GM21447 (cell line): ENCODE results near the gene ATP7B.

Experiments used
- ATAC-seq: cut with Tn5 transposase; IDR thresholded peaks from one replicate; pipeline ENCODE4 v1.9.1; 2021; ENCODE audit not compliant: unreplicated experiment

ATP7B gene

DNA sequence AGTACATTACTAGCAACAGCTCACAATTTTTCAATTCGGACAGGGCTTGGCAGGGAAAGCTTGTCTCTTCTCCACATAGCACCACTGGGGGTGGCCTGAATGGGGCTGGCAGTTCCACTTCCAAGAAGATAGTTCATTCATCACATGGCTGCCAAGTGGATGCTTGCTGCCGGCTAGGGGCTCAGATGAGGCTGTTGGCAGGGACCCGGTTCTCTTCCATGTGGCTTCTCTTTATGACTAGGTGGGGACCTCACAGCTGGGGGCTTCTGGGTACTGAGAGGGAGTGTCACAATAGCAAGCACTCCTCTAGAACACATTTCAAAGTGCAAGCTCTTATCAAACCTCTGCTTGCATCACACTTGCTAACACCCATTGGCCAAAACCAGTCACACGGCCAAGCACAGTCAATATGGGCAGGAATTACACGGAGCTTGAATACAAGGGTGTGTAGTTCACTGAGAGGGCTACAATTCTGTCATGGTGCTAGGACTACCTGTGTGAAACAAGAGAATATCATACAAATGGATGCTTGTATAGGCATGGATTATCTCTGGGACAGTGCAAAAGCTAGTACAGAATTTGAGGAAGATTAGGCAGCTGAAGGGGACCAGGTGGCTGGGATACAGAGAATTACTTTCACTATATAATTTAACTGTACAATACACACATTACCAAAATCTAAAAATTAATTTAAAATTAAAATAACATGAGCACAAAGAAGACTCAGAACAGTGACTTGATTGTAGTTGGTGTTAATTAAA lies 32.3 kb downstream of the ATP7B start:
- ATAC-seq, result no peak

DNA sequence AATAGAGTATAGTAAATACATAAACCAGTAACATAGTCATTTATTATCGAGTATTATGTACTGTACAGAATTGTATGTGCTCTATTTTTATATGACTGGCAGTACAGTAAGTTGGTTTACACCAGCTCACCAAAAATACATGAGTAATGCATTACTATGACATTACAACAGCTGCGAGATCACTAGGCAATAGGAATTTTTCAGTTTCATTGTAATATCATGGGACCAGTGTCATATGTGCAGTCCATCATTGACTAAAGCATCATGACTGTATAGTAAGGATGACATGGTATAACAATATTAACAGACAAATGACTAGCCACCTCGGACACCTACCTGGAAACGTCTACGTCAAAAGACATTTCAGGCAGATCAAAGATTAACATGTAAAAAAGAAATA lies 33.6 kb downstream of the ATP7B start:
- no peak for ATAC-seq

DNA sequence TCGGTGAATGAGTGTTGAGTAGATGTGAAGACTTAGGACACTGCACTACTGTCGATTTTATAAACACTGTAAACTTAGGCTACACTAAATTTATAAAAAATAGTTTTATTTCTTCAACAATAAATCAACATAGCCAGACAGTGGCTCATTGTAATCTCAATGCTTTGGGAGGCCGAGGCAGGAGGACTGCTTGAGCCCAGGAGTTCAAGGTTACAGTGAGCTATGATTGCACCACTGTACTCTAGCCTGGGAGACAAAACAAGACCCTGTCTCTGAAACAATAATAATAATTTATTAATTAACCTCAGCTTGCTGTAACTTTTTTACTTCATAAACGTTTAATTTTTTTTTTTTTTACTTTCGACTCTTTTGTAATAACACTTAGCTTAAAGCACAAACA lies 34.4 kb downstream of the ATP7B start:
- ATAC-seq, result no peak

GRCh38 chr13:51976423-51976822 lies 34.8 kb downstream of the ATP7B start:
- ATAC-seq, result no peak

GRCh38 chr13:51974482-51974881 lies 36.8 kb downstream of the ATP7B start:
- ATAC-seq, result no peak

GRCh38 chr13:51971520-51972426 lies 39.5 kb downstream of the ATP7B start:
- no peak for ATAC-seq

- ATAC-seq, result no peak
Observed at GRCh38 chr13:51970349-51970748, 40.9 kb downstream of the ATP7B start.

DNA sequence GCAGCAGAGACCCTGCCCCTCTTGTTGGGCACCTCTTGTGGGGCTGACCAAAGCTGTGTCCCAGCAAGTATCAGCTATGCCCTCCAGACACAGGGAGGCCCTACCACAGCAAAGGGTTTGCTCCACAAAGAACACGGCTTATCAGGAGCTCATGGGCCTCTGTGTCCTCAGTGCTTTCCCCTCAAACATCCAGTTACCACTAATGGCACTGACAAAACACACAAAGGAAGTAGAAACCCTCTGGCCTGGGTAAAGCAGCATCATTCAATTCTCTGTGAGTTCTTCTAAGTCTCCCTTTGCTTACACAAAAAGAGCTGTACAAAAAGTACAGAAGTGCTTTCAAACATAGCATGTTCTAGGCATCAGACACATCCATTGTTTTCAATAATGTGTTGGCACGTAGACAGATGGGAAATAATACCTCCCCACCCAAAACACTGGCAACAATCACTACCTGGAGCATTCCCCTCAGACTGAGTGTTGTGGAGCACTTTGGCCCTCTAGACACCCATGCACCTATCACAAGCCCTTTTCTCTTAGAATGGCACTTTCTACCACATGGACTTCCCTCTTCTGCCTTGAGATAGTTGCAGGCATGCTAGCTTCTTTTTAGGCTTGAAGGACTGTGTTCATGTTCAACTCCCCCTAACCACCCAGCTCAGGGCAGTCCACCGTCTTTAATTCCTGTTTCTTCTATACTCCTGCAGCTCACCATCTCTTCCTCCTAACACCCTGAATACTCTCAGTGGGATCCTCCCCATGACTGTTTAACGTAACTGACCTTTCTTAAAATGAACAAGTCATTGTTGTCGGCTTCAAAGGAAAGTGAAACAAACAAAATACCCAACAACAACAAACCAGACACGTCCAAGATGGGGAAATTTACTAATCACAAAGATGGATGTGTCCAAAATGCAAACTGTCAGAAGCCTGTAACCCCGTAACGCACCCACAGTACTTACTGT lies 43.5 kb downstream of the ATP7B start:
- ATAC-seq, result no peak

DNA sequence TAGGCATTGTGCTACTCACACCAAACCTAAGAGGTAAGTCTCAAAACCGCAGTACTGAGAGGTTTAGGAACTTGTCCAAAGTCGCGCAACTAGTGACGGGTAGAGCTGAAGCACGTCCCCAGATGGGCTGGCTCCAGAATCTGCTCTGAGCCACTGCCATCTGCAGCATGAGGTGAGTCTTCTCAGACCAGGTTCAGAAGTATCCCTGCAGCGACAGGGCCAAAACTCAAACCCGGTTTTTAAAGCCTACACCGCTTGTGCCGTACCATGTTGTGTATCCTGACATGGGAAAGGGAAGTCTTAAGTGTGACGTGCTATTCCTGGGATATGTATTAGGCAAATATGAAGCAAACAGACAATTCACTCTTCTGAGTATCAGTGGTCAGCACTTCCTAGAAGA lies 45.1 kb downstream of the ATP7B start:
- ATAC-seq, result no peak

- no peak for ATAC-seq
Observed at GRCh38 chr13:51961493-51962403, 49.5 kb downstream of the ATP7B start.

DNA sequence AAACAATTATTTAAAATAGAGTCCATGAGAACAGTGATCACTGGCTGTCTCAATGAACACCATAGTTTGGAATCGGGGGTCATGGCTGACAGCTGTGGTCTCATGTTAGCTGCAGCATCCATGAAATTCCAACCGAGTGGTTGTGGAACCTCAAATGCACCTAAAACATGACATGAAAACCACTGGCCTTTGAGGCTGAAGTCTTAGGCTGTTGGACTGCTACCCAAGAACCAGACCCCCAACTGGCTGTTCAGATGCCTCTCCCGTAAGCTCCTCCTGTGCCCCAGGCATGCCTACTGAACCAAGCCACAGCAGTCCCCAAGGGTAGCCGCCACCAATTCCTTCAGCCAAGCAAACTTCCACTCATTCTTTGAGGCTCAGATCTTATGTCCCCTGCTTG lies 50.5 kb downstream of the ATP7B start:
- ATAC-seq, result no peak

- ATAC-seq, result peak; percentile 89
Observed at GRCh38 chr13:51959773-51960172, 51.5 kb downstream of the ATP7B start.

GRCh38 chr13:51958217-51958547 lies 53.1 kb downstream of the ATP7B start:
- no peak for ATAC-seq

- ATAC-seq, result no peak
Observed at GRCh38 chr13:51957377-51958216, 53.7 kb downstream of the ATP7B start.

- ATAC-seq, result no peak
Observed at GRCh38 chr13:51956717-51957116, 54.5 kb downstream of the ATP7B start.

DNA sequence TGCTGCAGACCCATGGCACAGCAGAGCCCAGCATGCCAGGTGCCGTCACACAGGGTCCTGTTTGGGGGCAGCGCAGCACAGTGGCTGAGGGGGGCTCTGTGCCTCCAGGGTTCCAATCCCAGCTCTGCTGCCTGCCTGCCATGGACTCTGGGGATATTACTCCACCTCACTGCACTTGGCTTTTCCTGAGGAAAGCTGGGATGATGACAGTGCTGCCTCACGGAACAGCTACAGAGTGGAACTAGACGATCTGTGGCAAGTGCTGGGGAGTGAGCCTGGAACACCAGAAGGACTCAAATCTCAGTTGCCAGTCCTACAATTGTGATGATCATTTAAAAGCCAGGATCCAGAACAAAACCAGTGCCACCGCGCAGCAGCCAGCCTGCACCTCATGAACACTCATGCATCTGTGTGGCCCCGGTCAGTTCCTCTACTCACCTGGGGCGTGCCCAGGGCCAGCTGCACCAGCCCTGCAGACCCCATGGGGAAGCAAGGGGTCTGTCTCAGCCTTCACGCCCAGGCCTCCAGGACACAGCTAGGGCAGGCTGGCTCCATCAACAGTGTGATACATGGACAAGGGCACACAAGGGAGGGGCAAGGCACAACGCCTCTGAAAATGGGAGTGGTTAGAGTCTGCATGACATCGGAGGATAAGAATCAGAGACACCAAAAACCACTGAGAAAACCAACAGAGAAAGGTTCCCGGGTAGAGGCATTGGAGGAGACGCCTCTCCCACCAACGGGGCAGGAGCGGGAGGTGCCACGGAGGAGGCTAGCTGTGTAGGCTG lies 55.2 kb downstream of the ATP7B start:
- ATAC-seq, result no peak

GRCh38 chr13:51955281-51955771 lies 55.9 kb downstream of the ATP7B start:
- no peak for ATAC-seq
